Right forelimb (tissue), 1 donor: Measurements from ENCODE around the gene EXOC3L1.

Experiments used
- DNase-seq: peaks from one replicate; pipeline ENCODE4 v3.0.0-alpha.2; 2018

The EXOC3L1 gene

GRCh38 chr16:67142342-67142741 lies 47.6 kb downstream of the EXOC3L1 start:
- DNase-seq: no peak

DNA sequence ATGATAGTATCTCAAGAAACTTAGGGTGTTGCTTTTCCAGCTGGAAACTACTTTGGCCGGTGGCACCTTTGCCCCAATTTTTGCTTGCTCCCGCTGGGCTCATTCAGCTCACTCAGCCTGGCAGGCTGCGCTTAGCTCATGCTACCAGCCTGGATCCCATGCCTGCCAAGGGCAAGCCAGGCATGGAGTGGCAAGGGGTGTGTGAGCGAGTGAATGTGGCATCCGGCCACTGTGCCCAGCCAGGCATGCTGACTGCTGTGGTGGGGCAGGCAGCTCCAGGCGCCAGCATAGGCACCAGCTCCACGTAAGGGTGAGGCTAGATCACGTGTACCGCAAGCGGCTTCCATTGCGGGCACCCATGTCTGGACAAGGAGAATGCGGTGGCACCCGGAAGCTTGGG lies 48.5 kb downstream of the EXOC3L1 start:
- DNase-seq: no peak

DNA sequence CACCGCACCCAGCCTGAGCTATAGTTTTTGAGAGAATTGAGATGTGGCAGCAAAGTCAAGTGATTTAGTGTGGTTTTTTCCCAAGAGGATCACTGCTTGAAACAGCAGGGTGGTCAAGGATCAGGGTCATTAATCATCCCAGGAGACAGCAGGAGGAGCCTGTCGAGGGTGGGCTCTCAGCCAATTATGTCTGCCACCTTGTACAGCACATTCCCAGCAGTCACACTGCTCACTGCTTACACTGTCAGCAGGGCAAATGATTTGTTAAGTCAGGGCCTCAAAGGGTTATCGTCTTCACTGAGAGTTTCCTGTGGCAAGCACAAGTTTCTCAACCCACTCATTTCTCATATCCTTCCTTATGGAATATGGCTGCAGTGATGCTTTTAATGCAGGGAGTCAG lies 52.3 kb downstream of the EXOC3L1 start:
- DNase-seq: no peak
